Suprapubic skin (tissue), 4 donors: ENCODE results near the gene YTHDC2. TPM values are rescaled to one million over a fixed set of nuclear protein-coding genes. Genes with fewer than 3 reads are reported as not detected.

Source experiments
- DNase-seq, 2 donors: peaks; one replicate each; pipeline ENCODE4 v3.0.0-alpha.2; 2019; ENCODE audit warnings: low spot score in 2 of 2
- H3K27ac ChIP-seq: fragments of 200-600 bp; sonication (generic); one replicate; pipeline ENCODE4 v1.5.1; 2019
- H3K27me3 ChIP-seq: fragments of 200-600 bp; sonication (generic); one replicate; pipeline ENCODE4 v1.5.1; 2019
- H3K36me3 ChIP-seq: fragments of 200-600 bp; sonication (generic); one replicate; pipeline ENCODE4 v1.5.1; 2019
- H3K4me1 ChIP-seq: fragments of 200-600 bp; sonication (generic); one replicate; pipeline ENCODE4 v1.5.1; 2019
- H3K4me3 ChIP-seq: fragments of 200-600 bp; sonication (generic); one replicate; pipeline ENCODE4 v1.5.1; 2019; ENCODE audit warnings: mild to moderate bottlenecking
- H3K9me3 ChIP-seq: fragments of 200-600 bp; sonication (generic); one replicate; pipeline ENCODE4 v1.5.1; 2019
- EP300 ChIP-seq: sonication (generic); formaldehyde crosslinking; IDR thresholded peaks from one replicate; pipeline ENCODE4 v1.6.1; 2017; ENCODE audit warnings: antibody characterized with exemption
- POLR2A ChIP-seq, 2 donors: fragments of 450-650 bp; IDR thresholded peaks; one replicate each; pipeline ENCODE4 v1.6.1; 2017; ENCODE audit warnings: antibody characterized with exemption in 2 of 2, mild to moderate bottlenecking in 2 of 2, moderate library complexity in 2 of 2
- POLR2AphosphoS5 ChIP-seq, 3 donors: sonication (generic); formaldehyde crosslinking; IDR thresholded peaks; one replicate each; pipeline ENCODE4 v1.6.1; 2017; ENCODE audit warnings: antibody characterized with exemption in 3 of 3
- WGBS: methylation state at CpG from one replicate; pipeline ENCODE4 v1.1.5; 2018; 5-methylcytosine and 5-hydroxymethylcytosine counted together
- total RNA-seq, 4 donors: library from RNA; depleted of rRNA; stranded (reverse); fragments of >200 nt; gene quantifications; one replicate each; pipeline ENCODE4 v1.1.0, GENCODE V29; 2016
- TF ChIP-seq, protein P1 (sequence below), 2 donors: fragments of 200-600 bp in 1 of 2; fragments of 450-650 bp in 1 of 2; sonication (generic) in 1 of 2; IDR thresholded peaks; one replicate each; pipeline ENCODE4 v1.5.1; 2016 to 2019; ENCODE audit warnings: antibody characterized with exemption in 2 of 2, mild to moderate bottlenecking in 1 of 2, moderate library complexity in 1 of 2

Gene YTHDC2
- 10 to 100 TPM; 13.4 to 61.7 (median 17.8) TPM for total RNA-seq

DNA sequence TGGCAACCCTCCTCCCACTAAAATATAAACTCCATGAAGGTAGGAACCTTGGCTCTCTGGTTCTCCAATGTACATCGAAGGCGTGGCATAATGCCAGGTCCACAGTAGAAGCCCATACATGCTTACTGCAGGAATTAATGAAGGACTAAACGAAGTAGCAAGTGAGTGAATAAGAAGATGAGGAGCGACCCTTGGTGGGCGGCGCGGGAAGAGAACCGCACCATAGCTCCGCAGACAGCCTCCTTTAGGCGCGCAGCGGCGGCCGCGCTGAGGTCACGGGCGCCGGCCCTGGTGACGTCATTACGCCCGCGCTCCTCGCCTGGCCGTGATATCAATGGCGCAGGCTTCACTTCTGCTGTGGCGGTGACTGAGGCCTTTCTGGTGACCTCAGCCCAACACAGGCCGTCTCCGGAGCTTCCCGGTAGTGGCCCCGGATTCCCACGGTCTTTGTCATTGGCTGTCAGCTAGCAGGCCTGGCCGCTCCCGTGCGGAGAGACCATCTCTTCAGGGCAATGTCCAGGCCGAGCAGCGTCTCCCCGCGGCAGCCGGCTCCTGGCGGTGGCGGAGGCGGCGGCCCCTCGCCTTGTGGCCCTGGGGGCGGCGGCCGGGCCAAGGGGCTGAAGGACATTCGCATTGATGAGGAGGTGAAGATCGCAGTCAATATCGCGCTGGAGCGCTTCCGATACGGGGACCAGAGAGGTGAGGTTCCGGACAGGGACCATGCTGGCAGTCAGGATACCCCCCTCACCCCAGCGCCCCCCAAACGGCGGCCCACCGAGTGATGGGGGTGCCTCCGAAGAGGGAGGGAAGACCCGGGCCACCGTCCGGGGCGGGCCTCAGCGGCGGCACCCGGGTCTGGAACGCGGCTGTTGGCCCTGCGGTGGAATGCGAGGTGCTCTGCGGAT lies at the start of gene YTHDC2:
Gene YTHDC2, plus strand, starts transcription at position 311 of the 905 bp plus-strand sequence. Its CDS starts 202 bp downstream, at position 513.
- WGBS = 1% methylated on average over 44 of the region's 72 CpGs
- DNase-seq = peak; percentile 90 to 91
- Histone ChIP-seq H3K36me3 (peaks cover 4% of the 10 kb centered on the region), H3K4me3 (peak within 1 kb of the TSS; percentile 85), H3K27ac (peak within 1 kb of the TSS; percentile 91), H3K4me1 (peaks cover 21% of the 10 kb centered on the region), H3K27me3 (no peaks in the 10 kb centered on the region), H3K9me3 (no peaks in the 10 kb centered on the region)
- TF ChIP-seq, protein P1, sequence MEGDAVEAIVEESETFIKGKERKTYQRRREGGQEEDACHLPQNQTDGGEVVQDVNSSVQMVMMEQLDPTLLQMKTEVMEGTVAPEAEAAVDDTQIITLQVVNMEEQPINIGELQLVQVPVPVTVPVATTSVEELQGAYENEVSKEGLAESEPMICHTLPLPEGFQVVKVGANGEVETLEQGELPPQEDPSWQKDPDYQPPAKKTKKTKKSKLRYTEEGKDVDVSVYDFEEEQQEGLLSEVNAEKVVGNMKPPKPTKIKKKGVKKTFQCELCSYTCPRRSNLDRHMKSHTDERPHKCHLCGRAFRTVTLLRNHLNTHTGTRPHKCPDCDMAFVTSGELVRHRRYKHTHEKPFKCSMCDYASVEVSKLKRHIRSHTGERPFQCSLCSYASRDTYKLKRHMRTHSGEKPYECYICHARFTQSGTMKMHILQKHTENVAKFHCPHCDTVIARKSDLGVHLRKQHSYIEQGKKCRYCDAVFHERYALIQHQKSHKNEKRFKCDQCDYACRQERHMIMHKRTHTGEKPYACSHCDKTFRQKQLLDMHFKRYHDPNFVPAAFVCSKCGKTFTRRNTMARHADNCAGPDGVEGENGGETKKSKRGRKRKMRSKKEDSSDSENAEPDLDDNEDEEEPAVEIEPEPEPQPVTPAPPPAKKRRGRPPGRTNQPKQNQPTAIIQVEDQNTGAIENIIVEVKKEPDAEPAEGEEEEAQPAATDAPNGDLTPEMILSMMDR (IDR thresholded peaks at IDR 0.05) = peak in 1 of 2 donors; percentile 2
- TF ChIP-seq POLR2A (IDR thresholded peaks at IDR 0.05) = peak in 1 of 2 donors; percentile 85
- TF ChIP-seq EP300 = no peak
- peak; percentile 36 to 74 (median 45) for TF ChIP-seq POLR2AphosphoS5 (IDR thresholded peaks at IDR 0.05)

DNA sequence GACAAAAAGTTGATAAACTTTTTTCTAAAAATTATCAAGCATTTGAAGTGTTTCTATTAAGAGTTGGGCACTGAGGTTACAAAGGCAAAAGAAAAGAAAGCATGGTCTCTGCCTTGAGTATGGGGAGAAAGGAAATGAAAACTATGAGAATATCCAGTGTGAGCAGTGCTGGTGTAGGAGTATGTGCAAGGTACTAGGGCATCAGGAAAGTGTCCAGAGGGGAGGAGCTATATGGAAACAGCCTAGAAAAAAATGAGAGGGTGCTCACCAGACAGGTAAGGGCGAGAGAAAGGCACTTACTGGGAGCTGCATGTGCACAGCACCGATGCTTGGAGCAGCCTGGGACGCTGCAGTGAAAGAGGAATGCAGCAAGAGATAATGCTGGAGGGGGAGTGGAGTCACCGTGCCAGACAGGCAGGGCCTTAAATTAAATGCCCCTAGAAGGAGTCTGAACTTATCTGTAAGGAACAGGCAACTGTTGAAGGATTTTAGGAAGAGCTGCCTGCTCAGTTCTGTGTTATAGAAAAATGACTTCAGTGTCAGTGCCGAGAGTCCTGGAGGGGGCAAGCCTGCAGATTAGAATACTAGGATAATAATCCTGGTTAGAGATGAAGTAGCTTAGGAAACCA lies 39.3 kb upstream of the YTHDC2 start:
- Histone ChIP-seq H3K9me3 (no peaks in the 10 kb centered on the region), H3K4me1 (no peaks in the 10 kb centered on the region), H3K27ac (no peak overlapping the region), H3K36me3 (no peaks in the 10 kb centered on the region), H3K27me3 (no peaks in the 10 kb centered on the region), H3K4me3 (no peak overlapping the region)
- 32% methylated on average over 5 of the region's 5 CpGs for WGBS
- no peak for DNase-seq
- no peak for TF ChIP-seq EP300
- TF ChIP-seq POLR2AphosphoS5 (IDR thresholded peaks at IDR 0.05) = no peak
- TF ChIP-seq POLR2A (IDR thresholded peaks at IDR 0.05) = no peak
- TF ChIP-seq, protein P1 (IDR thresholded peaks at IDR 0.05) = no peak

DNA sequence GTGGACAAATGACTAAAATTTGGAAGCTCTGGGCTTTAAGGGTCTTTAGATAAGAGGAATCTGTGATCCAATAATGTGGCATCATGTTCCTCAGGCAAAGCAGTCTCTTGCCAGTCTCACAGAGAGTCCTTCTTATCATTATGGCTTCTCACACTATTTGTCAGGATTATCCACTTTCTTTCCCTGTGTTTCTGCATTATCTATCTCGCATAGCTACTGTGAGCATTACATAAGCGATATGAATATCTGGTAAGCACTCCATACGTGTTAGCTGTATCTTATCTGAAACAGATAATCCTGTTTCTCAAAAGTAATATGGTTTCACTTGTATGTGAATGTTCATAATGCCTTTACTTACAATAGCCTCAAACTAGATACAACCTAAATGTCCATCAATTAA lies 34.8 kb upstream of the YTHDC2 start:
- H3K4me3 ChIP-seq = no peak overlapping the region
- WGBS = 85% methylated on average over 3 of the region's 3 CpGs
- H3K9me3 ChIP-seq = no peaks in the 10 kb centered on the region
- no peaks in the 10 kb centered on the region for H3K36me3 ChIP-seq
- no peak overlapping the region for H3K27ac ChIP-seq
- H3K4me1 ChIP-seq = no peaks in the 10 kb centered on the region
- no peak for TF ChIP-seq EP300
- TF ChIP-seq, protein P1 (IDR thresholded peaks at IDR 0.05) = no peak
- TF ChIP-seq POLR2AphosphoS5 (IDR thresholded peaks at IDR 0.05) = no peak
- no peak for TF ChIP-seq POLR2A (IDR thresholded peaks at IDR 0.05)
- DNase-seq = no peak
- no peaks in the 10 kb centered on the region for H3K27me3 ChIP-seq

DNA sequence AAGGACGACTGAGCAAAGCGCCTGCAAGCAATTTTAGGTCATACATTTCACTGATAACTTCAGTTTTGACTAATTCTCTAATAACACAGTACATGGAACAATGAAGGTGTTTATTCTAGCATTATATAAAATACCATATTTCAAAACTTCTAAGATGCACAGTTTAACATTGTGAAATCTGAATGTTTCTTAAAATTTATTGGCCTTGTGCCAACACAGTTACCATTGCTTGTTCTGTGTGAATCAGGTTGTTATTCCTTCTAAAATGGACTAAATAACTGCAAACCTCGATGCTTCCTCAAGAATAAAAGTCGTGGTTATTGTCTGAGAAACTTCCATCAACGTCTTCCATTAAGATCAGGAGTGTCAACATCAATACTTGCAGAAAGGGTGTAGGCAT lies 33.3 kb upstream of the YTHDC2 start:
- no peaks in the 10 kb centered on the region for H3K9me3 ChIP-seq
- TF ChIP-seq EP300 (no peak), POLR2A (IDR thresholded peaks at IDR 0.05) (no peak), POLR2AphosphoS5 (IDR thresholded peaks at IDR 0.05) (no peak)
- TF ChIP-seq, protein P1 (IDR thresholded peaks at IDR 0.05) = no peak
- H3K27me3 ChIP-seq = no peaks in the 10 kb centered on the region
- H3K36me3 ChIP-seq = no peaks in the 10 kb centered on the region
- DNase-seq = no peak
- WGBS = 73% methylated on average over 5 of the region's 5 CpGs
- H3K27ac ChIP-seq = no peak overlapping the region
- H3K4me1 ChIP-seq = no peaks in the 10 kb centered on the region
- no peak overlapping the region for H3K4me3 ChIP-seq

DNA sequence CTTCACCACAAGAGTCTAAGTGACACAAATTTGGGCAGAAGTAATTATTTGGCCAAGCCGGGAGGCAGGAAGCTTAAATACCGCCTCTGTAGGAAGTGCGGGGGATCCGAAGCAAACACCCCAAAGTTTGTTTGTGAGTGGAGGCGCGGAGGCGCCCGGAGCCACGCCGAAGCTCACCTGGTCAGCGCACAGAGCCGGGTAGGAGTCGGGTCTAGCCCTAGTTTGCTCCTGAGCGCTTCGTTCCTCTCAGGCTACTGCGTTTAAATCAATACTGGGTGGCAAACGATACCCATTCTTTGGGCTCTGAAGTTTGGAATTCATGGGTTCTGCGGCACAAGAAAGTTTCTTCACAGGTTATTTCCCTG lies 26.1 kb upstream of the YTHDC2 start:
- Histone ChIP-seq H3K27me3 (peaks cover 11% of the 10 kb centered on the region), H3K4me1 (peaks cover 27% of the 10 kb centered on the region), H3K36me3 (no peaks in the 10 kb centered on the region), H3K9me3 (no peaks in the 10 kb centered on the region), H3K27ac (peak overlapping the region; percentile 58), H3K4me3 (peak overlapping the region; percentile 70)
- TF ChIP-seq POLR2A (IDR thresholded peaks at IDR 0.05) = no peak
- no peak for TF ChIP-seq EP300
- TF ChIP-seq, protein P1 (IDR thresholded peaks at IDR 0.05) = no peak
- TF ChIP-seq POLR2AphosphoS5 (IDR thresholded peaks at IDR 0.05) = no peak
- no peak for DNase-seq
- WGBS = under 1% methylated on average over 11 of the region's 18 CpGs
